DMS153 treated with DMSO at 0.1 percent for 48 hours (cell line): Measurements from ENCODE around the gene BACE2.
"Not testable (repeated sequence)": the region's sequence is repeated elsewhere in the genome, so short reads cannot be mapped to it uniquely, and the experiment has no call there.

Experiments used
- DNase-seq: peaks from one replicate; lab custom pipeline; 2025; ENCODE audit not compliant: unreplicated experiment; lab: John Stamatoyannopoulos, UW

BACE2 gene

GRCh38 chr21:41260428-41260827 lies 92.5 kb downstream of the BACE2 start:
- DNase-seq = no peak

GRCh38 chr21:41267346-41267745 lies 99.4 kb downstream of the BACE2 start:
- DNase-seq = no peak

- DNase-seq = no peak
These were observed 101.6 kb downstream of the BACE2 start for GRCh38 chr21:41269535-41269934.

- no peak for DNase-seq
These were observed 109.2 kb downstream of the BACE2 start for GRCh38 chr21:41277196-41277595.

GRCh38 chr21:41277846-41278245 lies 109.9 kb downstream of the BACE2 start:
- no peak for DNase-seq

GRCh38 chr21:41280115-41280919 lies 112.4 kb downstream of the BACE2 start:
- DNase-seq = no peak

- DNase-seq = no peak
These were observed 114.5 kb downstream of the BACE2 start for GRCh38 chr21:41282412-41282811.

- peak; percentile 61 for DNase-seq
These were observed 115.4 kb downstream of the BACE2 start for GRCh38 chr21:41283211-41283818.

- no peak for DNase-seq
These were observed 121.5 kb downstream of the BACE2 start for GRCh38 chr21:41289431-41289830.

GRCh38 chr21:41290106-41290799 lies 122.3 kb downstream of the BACE2 start:
- DNase-seq = no peak

GRCh38 chr21:41294548-41295231 lies 126.7 kb downstream of the BACE2 start:
- DNase-seq = no peak

GRCh38 chr21:41295721-41296254 lies 127.8 kb downstream of the BACE2 start:
- DNase-seq = no peak

GRCh38 chr21:41302976-41303375 lies 135.0 kb downstream of the BACE2 start:
- no peak for DNase-seq

- DNase-seq = no peak
These were observed 136.2 kb downstream of the BACE2 start for GRCh38 chr21:41304068-41304720.

- DNase-seq = no peak
These were observed 139.3 kb downstream of the BACE2 start for GRCh38 chr21:41307219-41307618.

- not testable (repeated sequence) for DNase-seq
These were observed 145.6 kb downstream of the BACE2 start for GRCh38 chr21:41313285-41314164.

GRCh38 chr21:41315726-41316125 lies 147.8 kb downstream of the BACE2 start:
- DNase-seq = no peak

- peak; percentile 47 for DNase-seq
These were observed 148.5 kb downstream of the BACE2 start, which contains the start of gene FAM3B for GRCh38 chr21:41316200-41317062. Gene FAM3B (plus strand): TSS chr21:41316801. CDS start chr21:41316880, 79 bp downstream.

- DNase-seq = no peak
These were observed 149.1 kb downstream of the BACE2 start for GRCh38 chr21:41317063-41317392.
